ENCODE measurements around the gene ZFP2.
"Not testable (repeated sequence)": the region's sequence is repeated elsewhere in the genome, so short reads cannot be mapped to it uniquely, and the experiment has no call there.

ZFP2 gene

GRCh38 chr5:178895615-178896571 is at the start of gene ZFP2:
Gene ZFP2 (plus strand): TSS chr5:178895913. CDS start chr5:178931314, 35,401 bp downstream.
- intact Hi-C loops (cut with DNase I) = loop anchor here (2.0 kb wide), 1 partner anchor 45 kb away; the partner anchor contains the start of gene ZNF454
- DNase-seq = peak; percentile 42 to 91 (median 78)

- intact Hi-C loops (cut with DNase I) = no loop called here
- no peak for DNase-seq
These were observed 46.4 kb upstream of the ZFP2 start for GRCh38 chr5:178849316-178849715.

GRCh38 chr5:178851951-178852350 is 43.8 kb upstream of the ZFP2 start:
- intact Hi-C loops (cut with DNase I) = no loop called here

GRCh38 chr5:178854284-178854683 is 41.4 kb upstream of the ZFP2 start:
- no peak for DNase-seq
- intact Hi-C loops (cut with DNase I) = no loop called here

More at GRCh38 chr5:178851951-178852350, 43.8 kb upstream of the ZFP2 start:
- DNase-seq = no peak

GRCh38 chr5:178859625-178860521 is 35.8 kb upstream of the ZFP2 start, which contains the start of gene ZNF354B:
Gene ZNF354B (plus strand): TSS chr5:178859953. CDS start chr5:178861048, 1,095 bp downstream.
- peak; percentile 83 to 97 (median 93) for DNase-seq
- intact Hi-C loops (cut with DNase I) = loop anchor here (2.0 to 5.0 kb wide), 2 partner anchors 127 to 202 kb away; partner anchors contain the start of gene ZNF354C

- not testable (repeated sequence) for DNase-seq
These were observed 35.1 kb upstream of the ZFP2 start for GRCh38 chr5:178860615-178861014.

GRCh38 chr5:178861627-178862026 is 34.1 kb upstream of the ZFP2 start:
- intact Hi-C loops (cut with DNase I) = no loop called here
- no peak for DNase-seq

More at GRCh38 chr5:178860615-178861014, 35.1 kb upstream of the ZFP2 start:
- intact Hi-C loops (cut with DNase I) = not testable (repeated sequence)

- intact Hi-C loops (cut with DNase I) = no loop called here
- DNase-seq = no peak
These were observed 28.8 kb upstream of the ZFP2 start for GRCh38 chr5:178866946-178867345.

GRCh38 chr5:178869577-178869976 is 26.1 kb upstream of the ZFP2 start:
- intact Hi-C loops (cut with DNase I) = no loop called here

GRCh38 chr5:178870411-178870810 is 25.3 kb upstream of the ZFP2 start:
- no peak for DNase-seq
- intact Hi-C loops (cut with DNase I) = no loop called here

More at GRCh38 chr5:178869577-178869976, 26.1 kb upstream of the ZFP2 start:
- no peak for DNase-seq

- intact Hi-C loops (cut with DNase I) = no loop called here
- no peak for DNase-seq
These were observed 23.4 kb upstream of the ZFP2 start for GRCh38 chr5:178872302-178872701.

- DNase-seq; intact Hi-C loops (cut with DNase I): not testable (repeated sequence)
These were observed 12.5 kb upstream of the ZFP2 start for GRCh38 chr5:178883115-178883694.

GRCh38 chr5:178883815-178884430 is 11.8 kb upstream of the ZFP2 start:
- DNase-seq = no peak
- intact Hi-C loops (cut with DNase I) = no loop called here

GRCh38 chr5:178899289-178899688 is 3.6 kb downstream of the ZFP2 start:
- no peak for DNase-seq
- intact Hi-C loops (cut with DNase I) = no loop called here

- intact Hi-C loops (cut with DNase I) = no loop called here
- no peak for DNase-seq
These were observed 7.1 kb downstream of the ZFP2 start for GRCh38 chr5:178902849-178903248.

GRCh38 chr5:178931846-178932760 is 36.4 kb downstream of the ZFP2 start:
- intact Hi-C loops (cut with DNase I) = no loop called here

More at GRCh38 chr5:178931846-178932760, 36.4 kb downstream of the ZFP2 start:
- no peak for DNase-seq

Measured in head of caudate nucleus (tissue), 42 donors.